Measurements from ENCODE around the gene OR9G1.

Gene OR9G1

GRCh38 chr11:56740886-56741285, 42.0 kb downstream of the OR9G1 start:
- TF ChIP-seq, protein P1, sequence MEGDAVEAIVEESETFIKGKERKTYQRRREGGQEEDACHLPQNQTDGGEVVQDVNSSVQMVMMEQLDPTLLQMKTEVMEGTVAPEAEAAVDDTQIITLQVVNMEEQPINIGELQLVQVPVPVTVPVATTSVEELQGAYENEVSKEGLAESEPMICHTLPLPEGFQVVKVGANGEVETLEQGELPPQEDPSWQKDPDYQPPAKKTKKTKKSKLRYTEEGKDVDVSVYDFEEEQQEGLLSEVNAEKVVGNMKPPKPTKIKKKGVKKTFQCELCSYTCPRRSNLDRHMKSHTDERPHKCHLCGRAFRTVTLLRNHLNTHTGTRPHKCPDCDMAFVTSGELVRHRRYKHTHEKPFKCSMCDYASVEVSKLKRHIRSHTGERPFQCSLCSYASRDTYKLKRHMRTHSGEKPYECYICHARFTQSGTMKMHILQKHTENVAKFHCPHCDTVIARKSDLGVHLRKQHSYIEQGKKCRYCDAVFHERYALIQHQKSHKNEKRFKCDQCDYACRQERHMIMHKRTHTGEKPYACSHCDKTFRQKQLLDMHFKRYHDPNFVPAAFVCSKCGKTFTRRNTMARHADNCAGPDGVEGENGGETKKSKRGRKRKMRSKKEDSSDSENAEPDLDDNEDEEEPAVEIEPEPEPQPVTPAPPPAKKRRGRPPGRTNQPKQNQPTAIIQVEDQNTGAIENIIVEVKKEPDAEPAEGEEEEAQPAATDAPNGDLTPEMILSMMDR (conservative IDR thresholded peaks at IDR 0.05), result no peak
- no peak for TF ChIP-seq ZFX (IDR thresholded peaks at IDR 0.05)
- no peak overlapping the region for H3K27ac ChIP-seq

DNA sequence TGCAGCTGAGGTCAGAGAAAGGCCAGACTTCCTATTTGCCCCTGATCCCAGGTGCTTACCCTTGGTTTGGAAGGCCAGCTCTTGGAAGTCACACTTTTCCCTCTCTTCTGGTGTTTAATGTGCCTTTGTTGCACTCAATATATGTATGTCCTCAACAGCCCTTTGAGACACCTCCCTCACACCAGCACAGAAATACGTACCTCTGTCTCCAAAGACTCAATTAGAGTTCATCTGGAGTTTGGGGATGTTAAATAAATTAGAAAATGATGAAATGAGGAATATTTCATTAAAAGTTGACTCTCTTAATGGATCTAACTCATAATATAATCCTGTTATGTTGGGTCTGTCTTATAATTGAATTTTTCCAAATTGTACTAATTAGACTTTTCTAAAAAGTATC, 49.7 kb downstream of the OR9G1 start, which contains the start of gene OR9G4:
Gene OR9G4 (minus strand): TSS at position 101 of the 400 bp plus-strand sequence. CDS start 4,931 bp downstream, outside the sequence.
- TF ChIP-seq, protein P1 (conservative IDR thresholded peaks at IDR 0.05), result no peak
- TF ChIP-seq ZFX (IDR thresholded peaks at IDR 0.05), result no peak
- no peak within 1 kb of the TSS for H3K27ac ChIP-seq

DNA sequence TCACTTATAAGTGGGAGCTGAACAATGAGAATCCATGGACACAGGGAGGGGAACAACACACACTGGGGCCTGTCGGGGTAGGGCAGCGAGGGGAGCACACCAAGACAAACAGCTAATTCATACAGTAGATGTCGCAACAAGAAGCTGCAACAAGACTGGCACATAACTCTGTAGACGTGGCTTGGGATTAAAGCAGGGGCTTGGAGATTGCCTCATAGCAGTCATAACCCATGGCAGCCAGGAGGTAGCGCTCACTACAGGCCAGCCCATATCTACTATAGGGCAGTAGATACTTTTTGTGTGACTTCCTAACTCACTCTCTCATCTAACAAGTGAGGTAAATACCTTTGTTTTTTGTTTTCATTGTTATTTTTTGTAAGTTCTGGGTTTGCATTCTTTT, 51.3 kb downstream of the OR9G1 start:
- H3K27ac ChIP-seq, result no peak overlapping the region
- TF ChIP-seq ZFX (IDR thresholded peaks at IDR 0.05), result no peak
- TF ChIP-seq, protein P1 (conservative IDR thresholded peaks at IDR 0.05), result no peak

DNA sequence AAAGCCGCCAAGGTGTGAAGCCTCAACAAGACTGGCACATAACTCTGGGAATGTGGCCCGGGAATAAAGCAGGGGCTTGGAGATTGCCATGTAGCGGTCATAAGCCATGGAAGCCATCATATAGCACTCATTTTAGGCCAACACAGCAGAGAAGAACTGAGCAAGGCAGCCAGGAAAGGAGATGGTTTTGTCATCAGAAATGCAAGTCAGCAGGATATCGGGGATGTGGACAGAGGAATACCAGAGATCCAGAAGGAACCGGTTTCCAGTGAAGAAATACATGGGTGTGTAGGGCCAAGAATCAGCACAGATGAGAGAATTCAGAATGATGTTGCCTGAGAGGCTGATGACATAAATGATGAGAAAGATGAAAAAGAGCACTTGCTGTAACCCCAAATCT, 52.6 kb downstream of the OR9G1 start:
- TF ChIP-seq ZFX (IDR thresholded peaks at IDR 0.05), result no peak
- TF ChIP-seq, protein P1 (conservative IDR thresholded peaks at IDR 0.05), result no peak
- H3K27ac ChIP-seq, result no peak overlapping the region

All from C4-2B (cell line).